GM04503 (cell line): ENCODE measurements around the gene BSDC1.
"Not testable (repeated sequence)": the region's sequence is repeated elsewhere in the genome, so short reads cannot be mapped to it uniquely, and the experiment has no call there.

Experiments used
- DNase-seq: peaks from one replicate; pipeline ENCODE4 v3.0.0-alpha.2; 2012; ENCODE audit warnings: low read depth

BSDC1 gene

DNA sequence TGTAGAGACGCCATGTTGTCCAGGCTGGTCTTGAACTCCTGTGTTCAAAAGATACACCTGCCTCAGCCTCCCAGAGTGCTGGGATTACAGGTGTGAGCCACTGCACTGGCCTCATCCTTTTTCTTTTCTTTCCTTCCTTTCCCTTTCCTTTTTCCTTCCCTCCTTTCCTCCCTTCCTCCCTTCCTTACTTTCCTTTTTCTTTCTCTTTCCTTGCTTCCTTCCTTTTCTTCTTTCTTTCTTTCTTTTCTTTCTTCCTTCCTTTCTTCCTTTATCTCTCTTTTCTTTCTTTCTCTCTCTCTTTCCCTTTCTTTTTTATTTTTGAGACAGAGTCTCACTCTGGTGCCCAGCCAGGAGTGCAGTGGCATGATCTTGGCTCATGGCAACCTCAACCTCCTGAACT is 37.8 kb downstream of the BSDC1 start:
- DNase-seq = no peak

DNA sequence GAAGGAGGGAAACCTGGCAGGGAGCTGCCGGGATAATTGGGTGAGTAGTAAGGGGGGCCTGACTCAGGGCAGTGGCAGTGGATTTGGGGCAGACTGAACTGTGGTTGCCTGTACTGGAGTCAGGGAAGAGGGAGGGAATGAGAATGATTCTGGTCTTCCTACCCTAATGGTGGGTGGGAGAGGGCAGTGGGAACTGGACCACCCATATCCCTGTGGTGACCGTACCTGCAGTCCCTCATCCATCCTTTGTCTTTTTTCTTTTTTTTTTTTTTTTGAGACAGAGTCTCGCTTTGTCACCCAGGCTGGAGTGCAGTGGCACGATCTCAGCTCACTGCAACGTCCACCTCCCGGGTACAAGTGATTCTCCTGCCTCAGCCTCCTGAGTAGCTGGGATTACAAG is 38.5 kb downstream of the BSDC1 start:
- not testable (repeated sequence) for DNase-seq

DNA sequence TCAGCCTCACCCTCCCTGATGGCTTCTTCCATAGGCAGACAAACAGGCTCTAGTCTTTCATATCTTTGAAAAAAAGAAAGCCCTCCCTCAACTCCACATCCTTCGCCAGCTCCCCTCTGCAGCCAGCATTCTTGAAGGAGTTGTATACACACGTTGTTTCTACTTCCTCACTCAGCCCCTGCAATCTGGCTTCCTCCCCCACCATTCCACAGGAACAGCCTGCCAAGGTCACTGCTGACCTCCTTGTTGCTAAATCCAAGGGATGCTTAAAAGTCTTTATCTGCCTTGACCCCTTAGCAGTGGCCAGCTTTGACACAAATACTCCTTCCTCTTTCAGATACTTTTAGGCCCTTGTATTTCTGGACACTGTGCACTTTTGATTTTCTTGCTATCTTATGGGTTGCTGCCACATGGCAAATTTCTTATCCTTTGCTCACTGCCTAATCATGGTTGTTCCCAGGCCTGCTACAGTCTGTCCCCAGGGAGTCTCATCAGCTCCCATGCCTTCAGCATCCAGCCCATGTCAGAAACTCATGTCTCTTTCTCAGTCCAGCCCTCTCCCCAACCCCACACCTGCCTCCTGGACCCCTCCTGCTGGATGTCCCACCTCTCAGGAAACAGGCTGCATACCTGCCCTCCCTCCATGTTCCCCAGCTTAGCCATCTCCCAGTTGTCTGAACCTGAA is 40.2 kb downstream of the BSDC1 start:
- peak; percentile 30 for DNase-seq

DNA sequence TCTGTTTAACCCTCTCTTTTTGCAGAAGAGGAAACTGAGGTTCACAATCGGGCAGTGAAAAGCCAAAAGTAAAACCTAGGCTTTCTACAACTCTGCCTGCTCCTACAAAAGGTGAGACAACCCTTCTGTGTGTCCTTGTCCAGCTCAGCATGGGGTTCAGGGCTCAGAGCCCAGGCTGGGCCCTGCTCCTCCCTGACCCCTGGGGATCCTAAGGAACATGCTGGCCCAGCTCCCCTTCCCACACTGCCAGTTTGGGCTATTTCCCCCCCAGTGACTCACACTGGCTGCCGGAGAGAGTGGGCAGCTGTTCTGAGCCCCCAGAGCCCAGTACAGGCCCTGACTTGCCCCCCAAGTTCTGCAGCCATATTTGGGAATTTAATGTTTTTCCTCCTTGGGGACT is 40.8 kb downstream of the BSDC1 start:
- DNase-seq = no peak

DNA sequence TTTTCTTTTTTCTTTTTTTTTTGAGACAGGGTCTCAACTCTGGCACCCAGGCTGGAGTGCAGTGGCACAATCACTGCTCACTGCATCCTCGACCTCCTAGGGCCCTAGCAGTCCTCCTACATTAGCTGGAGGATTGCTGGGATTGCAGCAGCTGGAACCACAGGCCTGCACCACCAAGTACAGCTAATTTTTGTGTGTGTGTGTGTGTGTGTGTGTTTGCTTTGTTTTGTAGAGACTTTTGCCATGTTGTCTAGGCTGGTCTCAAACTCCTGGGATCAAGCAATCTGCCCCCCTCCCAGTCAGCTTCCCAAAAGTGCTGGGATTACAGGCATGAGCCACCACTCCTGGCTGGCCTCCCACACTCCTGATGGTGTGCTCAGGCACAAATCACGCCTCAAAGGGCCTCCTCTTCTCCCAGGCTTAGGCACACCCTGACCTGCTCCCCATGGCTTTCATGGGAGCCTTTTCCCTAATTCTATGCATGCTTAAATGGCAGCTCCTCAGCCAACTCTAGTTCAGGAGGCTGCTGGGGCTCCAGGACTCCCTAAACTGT is 41.3 kb downstream of the BSDC1 start:
- no peak for DNase-seq

DNA sequence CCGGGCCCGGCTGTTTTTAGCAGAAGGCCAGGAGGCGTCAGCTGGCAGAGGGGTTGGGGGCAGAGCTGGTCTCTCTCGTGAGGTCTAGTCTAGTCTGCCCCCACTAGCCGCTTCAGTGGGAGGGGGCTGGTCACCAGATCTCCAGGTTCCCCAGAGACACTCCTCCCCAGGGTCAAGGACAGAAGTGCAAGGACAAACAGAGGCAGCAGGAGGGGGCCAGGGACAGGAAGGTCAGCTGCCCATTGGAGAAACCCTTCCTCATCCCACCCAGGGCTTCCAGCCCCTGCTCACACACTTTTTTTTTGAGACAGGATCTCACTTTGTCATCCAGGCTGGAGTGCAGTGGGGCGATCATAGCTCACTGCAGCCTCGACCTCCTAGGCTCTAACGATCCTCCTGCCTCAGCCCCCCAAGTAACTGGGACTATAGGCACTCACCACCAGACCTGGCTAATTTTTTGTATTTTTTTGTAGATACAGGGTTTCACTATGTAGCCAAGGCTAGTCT is 41.9 kb downstream of the BSDC1 start:
- no peak for DNase-seq

DNA sequence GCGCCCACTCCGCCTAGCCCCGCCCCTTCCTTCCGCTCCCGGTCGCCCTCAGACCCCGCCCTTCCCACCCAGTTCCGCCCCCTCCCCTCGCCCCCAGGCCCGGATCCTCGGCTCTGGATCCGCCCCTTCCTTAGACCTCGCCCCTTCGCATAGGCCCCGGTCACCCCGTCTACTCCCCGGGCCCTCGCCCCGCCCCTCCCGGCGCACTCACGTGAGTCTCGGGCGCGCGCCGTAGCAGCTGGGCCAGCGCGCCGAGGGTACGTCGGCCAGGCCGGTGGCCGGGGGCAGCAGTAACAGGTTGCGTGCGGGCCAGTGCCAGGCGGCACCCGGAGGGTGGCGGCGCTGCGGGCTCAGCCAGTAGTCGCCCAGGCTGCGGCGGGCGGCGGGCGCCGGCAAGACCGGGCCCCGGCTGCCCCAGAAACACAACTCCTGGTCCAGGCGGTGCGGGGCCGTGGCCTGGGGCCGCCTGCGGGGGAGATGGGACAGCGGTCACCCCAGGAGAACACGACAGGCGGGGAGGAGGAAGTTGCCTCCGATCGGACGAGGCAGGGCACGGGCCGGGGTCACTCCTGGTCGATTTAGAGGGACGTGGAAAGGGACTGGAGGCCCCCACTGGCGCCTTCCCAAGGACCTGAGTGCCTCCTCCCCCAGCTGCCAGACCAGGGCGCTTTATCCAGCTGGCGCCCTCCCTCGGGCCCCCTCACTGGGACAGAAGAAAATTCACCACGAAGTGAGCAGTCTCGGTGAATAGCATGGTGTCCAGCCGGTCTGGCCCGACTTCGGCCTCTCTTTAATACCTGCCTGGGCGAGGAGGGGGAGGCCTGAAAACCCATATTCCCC is 42.6 kb downstream of the BSDC1 start:
- DNase-seq = peak; percentile 29

DNA sequence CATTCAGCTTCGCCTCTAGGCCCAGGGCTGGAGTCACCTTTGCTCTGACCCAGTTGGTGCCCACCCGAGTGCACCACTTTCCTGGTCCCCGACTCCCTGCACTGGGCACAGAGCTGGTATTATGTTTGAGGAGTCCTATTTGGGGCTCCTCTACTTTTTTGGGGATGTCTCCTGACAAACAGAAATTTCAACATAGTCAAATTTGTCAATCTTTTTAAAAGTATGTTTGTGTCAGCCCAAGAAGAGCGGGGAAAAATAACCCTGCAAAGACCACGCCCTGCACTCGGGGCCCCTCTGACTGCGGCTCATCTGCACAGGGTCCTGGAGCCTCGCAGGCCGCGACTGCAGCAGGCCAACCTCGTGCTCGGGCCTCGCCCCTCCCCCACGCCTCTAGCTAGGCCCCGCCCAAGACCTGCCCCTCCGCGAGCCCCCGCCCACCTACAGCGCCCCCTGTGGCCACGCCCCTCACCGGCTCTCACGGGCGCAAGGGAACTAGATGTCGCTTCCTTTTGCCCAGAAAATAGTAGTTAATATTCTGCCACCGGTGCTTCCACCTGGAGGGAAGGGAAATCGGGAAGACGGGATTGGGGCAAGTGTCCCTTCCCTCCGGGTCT is 43.3 kb downstream of the BSDC1 start:
- no peak for DNase-seq

DNA sequence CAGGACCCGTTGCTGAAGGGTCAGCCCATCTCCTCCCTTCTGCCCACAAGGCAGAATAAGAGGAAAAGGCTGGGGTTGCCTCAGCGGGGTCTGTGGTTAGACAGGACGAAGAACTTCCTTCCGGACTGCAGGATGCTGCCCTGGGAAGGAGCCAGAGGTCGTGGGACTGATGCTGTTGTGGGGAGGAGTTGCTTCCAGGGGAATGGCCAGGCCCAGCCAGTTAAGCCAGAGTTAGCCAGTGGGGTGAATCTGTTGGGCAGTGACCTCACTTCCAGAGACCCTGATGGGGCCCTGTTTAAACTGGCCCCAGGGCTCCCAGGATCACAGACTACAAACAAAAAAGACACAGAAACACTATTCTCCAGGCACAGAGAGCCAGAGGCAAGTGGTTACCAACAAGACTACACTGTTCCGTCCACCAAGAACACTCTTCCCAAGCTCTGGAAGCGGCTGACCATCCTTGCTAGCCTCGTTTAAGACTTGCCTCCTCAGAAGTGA is 45.0 kb downstream of the BSDC1 start:
- DNase-seq = no peak

DNA sequence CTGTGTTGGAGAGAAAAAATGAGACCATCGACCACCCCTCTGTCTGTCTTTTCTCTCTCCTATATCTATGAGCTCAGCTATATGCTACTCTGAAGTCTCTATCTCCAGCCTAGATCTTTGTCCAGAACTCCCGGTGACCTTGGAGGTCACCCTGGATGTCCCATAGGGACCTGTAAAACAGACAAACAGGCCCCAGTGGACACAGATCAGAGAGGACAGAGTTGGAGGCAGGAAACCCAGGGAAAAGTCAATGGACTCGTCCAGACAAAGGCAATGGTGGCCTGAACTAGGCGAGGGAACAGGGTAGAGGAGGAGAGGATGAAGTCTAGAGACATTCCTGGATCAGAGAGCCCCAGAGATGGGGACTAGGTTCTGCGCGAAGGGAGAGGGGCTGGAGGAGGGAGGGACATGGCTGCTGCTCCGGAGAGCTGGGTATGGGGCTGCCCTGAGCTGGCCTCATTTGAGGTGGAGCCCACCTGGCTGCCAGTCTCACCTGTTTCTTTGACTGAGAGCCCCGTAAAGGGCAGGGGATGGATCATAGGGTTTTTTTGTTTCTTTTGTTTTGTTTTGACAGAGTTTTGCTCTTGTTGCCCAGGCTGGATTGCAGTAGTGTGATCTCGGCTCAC is 47.6 kb downstream of the BSDC1 start:
- no peak for DNase-seq

DNA sequence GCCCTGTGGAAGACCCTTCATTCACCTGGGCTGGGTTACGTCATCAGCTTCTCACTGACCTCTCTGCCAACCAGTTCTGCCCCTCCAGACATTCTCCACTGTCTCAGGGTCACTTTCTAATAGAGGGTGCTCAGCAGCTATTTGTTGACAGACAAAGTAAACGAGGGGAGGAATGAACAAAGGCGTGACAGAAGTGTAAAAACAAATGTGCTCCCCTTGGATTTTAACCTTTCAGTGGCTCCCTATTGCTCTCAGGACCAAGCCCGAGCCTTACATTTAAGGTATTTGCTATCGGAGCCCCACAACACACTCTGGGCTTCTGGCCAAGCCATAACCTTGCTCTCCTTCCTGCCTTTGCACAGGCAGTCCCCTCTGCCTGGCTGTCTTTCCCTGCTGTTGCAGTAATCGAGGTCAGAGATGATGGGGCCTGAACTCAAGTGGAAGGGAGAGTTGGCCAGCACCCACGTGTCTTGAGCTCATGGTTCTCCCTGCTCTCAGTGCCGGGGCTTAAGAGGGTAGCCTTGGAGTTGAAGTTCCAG is 48.9 kb downstream of the BSDC1 start:
- no peak for DNase-seq

DNA sequence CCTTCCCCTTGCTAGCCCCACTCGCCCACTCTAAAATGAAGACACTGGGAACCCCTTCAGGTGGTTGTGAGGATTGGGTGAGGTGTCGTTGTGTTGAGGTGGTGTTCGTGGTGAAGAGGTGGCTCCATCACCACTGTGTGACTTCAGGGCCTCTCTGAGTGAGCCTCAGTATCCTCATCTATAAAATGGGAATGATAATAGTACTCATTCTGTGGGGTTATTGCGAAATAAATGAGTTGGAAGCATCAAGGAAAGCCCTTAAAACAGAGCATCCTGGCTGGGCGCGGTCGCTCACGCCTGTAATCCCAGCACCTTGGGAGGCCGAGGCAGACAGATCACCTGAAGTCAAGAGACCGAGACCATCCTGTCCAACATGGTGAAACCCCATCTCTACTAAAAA is 51.5 kb downstream of the BSDC1 start:
- no peak for DNase-seq

DNA sequence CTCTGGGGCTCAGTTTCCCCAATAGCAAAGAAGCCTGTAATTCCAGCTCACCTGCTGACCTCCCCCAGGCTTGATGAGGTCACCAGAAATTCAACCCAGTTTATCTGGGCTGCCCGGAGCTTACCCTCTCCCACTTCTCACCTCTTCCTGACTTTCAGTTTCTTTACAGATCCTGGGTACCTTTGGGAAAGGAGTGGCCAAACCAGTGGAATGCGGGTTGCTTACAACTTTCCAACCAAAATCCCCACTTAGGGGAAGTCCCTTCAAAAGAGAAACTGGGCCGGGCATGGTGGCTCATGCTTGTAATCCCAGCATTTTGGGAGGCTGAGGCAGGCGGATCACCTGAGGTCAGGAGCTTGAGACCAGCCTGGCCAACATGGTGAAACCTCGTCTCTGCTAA is 52.3 kb downstream of the BSDC1 start:
- DNase-seq = no peak

DNA sequence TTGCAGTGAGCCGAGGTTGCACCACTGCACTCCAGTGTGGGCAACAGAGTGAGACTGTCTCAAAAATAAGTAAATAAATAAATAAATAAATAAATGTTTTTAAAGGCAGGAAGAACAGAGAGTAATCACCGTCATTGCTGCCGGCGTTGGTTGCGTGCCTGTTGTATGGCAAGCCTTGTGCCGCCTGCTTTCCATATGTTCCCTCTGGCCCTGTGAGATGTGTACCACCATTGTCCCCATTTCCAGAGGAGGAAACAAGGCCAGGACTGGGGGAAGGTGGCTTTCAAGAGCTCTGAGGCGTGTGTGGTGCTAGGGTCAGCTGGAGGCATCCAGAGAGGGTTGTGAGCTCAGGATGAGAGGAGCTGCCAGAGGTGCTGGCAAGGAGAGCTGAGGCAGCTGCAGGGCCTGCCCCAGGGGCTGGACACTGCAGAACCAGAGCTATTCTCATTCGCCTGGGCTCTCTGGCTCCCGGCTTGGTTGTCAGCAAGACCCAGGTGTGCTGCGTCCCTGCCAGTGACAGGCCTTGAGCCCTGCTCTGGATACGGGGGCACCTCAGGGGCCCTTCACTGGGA is 53.0 kb downstream of the BSDC1 start:
- DNase-seq = no peak

DNA sequence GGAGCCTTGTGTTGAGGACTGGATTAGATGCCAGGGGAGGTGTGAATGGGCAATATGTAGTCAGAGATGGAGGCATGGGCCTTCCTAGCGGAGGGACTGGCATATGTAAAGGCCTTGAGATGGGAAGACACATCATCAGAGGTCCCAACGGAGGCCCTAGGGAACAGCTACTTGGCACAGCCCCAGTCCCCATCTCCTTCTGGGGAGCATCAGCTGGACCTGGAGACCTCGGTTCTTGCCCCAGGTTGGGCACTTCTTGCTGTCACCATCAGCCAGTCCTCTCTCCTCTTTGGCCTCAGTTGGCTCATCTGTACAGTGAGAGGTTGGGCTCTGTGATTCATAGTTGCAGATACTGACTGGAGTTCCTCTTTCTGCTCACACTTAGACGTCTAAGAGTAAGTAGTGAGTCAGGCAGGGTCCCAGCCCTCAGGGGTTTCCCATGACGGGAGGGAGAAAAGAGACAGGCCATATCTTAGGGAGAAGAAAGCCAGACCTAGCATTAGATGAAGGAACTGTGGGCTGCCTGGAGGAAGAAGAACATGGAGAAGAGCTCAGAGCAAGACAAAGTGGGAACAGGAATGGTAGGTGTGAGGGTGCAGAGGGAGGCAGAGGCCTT is 54.8 kb downstream of the BSDC1 start:
- DNase-seq = no peak

DNA sequence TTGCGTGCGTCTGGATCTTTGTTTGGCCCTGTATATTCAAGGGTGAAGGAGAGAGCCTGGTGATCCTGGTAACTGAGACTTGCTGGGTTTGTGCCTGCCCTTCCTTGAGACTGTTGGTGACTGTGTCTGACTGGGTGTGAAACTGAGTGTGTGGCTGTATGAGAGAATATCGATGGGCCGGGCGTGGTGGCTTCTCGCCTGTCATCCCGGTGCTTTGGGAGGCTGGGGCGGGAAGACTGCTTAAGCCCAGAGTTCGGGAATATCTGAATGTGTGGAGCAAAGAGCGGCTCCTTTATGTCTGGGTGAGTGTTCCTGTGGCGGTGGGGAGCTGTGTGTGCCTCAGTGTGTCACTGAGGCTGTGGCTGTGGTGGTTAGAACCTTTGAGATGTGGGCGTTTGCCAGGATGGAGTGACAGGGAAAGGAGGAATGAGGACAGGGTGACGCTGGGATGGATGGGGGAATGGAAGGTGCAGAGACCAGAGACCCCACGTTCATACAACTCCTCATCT is 55.5 kb downstream of the BSDC1 start:
- DNase-seq = no peak

DNA sequence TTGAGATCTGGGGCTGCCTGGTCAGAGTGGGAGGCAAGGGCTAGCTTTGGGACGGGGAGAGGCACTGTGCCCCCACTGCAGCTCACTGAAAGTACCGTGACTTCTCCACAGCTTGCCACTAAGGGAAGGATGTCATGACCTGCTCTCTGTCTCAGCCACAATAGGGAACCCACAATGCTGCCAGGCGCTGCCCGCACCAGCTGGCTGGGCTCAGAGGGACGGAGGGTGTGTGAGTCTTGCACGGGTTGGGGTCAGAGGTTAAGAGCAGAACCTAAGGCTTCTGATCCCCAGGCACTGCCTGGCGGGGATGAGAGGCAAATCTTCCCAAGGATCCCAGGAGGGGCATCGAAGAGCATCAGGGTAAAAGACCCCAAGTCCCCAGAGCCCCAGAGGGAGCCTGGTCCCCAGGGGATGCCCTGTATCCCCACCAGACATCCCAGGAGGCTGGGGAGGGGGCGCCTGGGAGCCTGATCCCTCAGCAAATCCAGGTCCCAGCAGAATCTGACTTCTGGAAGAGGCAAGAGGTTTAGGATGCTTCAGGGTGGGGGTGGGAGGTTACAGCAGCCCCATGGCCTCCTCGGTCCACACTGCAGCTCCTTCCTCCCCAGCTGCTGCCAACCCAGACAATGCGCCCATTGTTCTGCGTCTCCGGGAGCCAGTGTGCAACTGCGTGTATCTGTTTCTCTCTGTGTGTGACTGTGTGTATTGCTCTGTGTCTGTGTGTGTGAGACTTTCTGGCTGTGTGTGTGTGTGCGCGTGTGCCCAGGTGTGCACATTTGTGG is 56.2 kb downstream of the BSDC1 start:
- DNase-seq = no peak

DNA sequence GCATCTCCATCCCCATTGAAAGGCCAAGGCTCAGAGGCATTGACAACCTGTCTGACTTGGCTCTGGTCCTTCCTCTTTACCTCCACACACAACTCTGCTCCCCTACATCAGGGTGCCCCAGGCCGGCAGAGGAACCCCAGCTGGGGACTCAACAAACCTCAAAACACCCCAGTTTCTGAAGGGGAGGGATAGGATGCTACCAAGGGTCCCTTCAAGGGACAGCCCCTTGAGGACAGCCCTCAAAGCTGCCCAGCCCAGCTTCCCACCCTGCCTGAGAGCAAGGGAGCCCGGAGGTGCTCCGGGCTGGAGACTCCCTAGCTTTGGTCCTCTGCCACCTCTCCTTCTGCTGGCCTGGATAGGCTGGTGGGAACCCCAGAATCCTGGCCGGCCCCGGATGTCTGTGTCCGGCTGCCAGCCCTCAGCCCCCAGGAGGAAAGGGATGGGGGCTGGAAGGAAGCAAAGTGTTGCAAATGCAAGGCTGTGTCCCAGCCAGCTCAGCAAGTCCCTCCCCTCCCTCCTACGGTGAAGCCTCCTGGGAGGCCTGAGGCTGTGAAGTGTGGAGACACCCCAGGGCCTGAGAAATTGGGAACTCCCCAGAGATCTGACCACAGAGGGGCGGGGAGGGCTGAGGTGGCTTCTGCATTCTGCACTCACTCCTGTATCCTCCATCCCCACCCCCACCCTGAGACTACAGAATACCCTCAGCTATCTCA is 57.1 kb downstream of the BSDC1 start:
- DNase-seq = no peak

DNA sequence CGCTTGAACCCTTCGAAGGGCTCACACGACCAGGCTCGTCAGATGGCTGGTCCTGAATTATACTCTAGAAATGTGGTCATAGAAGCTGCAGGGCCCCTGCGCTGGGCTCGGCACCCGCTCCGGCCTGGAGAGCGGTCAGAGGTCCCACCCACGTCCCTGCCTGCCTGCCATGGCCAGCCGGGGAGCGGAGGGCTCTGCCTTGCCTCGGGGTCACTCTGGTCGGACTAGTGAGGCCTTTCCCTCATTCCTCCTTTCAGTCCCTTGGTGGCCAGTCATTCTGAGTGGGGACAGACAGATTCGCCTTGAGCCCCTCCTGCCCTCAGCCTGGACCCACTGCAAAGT is 57.7 kb downstream of the BSDC1 start:
- DNase-seq = no peak
